GM21390 (cell line): ENCODE data around the gene TNIK.

Experiments used
- ATAC-seq: cut with Tn5 transposase; IDR thresholded peaks from one replicate; pipeline ENCODE4 v1.9.1; 2021; ENCODE audit not compliant: unreplicated experiment

Gene TNIK

DNA sequence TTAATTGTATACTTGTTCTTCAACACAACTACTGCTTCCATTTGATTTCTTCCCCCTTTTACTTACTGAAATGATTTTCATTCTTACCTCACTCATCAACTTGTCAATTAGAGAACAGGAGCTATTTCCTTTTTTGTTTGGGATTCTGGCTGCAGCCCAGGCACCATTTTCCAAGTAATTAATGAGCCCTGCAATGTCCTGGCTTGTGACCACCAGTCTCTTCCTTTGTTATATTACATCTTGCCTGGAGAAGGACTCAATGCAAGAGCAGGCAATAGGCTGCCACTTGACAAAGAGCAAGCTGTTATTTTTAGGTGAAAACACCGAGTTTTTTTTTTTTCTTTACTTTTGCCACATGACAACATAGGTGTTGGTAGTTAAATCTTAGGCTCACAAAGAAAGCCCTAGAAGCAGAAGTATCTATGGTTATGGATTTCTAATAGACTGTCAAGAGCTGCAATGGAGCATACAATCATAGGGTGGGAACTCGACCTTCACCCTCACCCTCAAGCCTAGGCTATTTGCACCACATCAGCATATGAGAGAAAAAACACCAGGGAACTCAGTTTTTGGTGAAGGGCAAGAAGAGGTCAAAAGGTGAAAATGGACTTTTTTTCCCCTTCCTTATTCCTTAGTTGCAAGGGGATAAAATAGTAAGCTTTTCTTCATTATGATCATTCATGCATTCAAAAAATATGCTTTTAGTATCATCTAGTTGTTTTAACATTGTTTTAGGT lies 114.9 kb downstream of the TNIK start:
- ATAC-seq, result no peak

DNA sequence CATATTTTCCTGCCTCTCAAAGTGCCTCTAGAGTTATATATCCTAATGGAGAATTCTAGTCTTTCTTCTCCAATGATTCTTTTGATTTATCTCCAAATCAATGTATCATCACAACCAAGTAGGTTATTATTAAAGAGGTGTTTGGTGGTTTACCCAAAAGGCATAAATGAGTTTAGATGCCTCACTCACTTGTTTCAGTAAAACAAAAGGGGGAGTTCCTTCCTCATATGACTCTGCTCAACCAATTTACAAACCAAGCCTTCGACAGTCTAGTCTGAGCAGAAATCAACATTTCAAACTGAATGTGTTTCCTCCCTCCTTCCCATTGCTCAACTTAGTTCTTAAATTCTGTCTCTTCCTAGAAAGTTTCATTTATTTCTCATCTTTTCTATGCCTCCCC lies 116.5 kb downstream of the TNIK start:
- no peak for ATAC-seq

DNA sequence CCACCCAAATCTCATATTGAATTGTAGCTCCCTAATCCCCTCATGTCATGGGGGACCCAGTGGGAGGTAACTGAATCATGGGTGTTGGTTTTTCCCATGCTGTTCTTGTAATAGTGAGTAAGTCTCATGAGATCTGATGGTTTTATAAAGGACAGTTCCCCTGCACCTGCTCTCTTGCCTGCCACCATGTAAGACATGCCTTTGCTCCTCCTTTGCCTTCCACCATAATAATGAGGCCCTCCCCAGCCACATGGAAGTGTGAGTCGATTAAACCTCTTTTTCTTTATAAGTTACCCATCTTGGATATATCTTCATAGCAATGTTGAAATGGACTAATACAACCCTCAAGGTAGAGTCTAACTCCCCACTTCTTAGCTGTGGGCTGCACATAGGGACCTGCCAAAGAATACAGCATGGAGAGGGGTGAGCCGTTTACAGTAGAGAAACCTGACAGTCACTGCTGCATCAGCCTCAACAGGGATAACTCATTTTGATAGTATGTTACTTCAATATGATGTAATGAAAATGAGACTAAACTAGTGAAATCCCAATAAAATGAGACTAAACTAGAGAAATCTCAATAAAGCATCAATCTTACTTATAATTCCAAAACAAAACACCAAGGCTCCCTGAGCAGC lies 117.3 kb downstream of the TNIK start:
- ATAC-seq, result no peak

DNA sequence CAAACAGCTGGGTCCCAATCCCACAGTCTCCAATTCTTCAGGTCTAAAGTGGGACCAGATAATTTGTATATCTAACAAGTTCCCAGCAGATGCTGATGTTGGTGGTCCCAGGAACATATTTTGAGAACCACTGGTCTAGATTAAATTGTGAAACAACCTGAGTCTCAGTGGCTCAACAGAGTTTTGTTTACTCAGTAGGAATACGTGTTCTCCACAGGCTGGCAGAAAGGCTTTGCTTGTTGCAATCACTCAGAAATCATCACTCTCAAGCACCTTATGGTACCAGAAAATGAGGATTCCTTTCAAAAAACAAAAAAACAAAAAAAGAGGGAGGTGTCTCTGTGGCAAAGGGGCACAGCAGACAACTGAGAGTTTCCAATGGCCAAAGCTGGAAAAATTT lies 118.0 kb downstream of the TNIK start:
- ATAC-seq, result no peak

DNA sequence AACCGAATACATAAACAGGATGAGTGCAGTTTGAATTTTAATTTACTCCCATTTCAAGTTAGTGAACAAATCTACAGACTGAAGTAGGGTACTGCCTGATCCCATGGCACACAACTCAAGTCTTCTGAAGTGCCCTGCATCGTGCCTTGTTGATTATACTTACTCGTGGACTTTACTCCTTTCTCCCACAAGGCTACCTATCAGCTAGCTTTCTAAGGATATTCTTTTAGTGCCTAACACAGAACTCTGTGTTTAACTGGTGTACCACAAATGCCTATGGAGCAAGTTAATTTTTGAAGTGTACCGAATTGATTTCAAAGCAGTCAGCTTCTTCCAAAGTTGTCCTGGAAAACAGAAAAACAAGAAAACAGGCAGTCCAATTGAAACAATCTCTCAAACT lies 119.8 kb downstream of the TNIK start:
- no peak for ATAC-seq

DNA sequence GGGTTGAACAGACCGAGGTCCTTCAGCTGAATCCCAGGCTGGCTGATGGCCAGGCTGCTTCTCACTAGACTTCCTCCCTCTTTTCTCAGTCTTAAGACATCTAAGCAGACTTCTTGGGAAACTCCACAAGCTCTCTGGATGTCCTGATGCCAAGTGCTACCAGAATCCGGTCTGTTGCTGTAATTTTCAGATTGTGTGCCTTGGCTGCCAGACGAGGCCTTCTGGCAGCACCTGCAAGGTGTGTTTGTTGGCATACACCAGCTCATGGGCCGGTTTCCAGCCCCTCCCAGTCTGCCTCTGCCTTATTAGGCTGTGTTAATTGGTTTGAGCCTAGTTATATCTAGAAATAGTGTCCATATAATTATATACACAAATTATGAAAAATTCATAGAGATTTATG lies 120.6 kb downstream of the TNIK start:
- ATAC-seq, result no peak

DNA sequence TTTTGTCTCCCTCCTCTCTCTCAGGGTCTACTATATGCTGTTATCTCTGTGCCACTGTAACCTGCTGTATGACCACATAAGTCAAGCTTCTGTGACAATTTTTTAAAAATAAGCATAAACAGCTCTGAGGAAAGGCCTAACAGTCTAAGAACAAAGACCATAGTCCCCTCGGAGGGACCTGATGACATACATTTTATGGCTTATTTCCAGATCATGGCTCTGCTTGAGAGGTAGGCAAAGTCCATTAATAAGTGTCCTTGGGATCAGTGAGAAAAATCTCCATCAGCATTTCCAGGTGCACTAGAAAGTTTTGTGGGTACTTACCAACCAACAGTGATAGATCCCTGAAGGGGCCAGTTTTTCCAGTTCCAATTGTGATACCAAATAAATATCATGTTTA lies 123.8 kb downstream of the TNIK start:
- ATAC-seq, result no peak

DNA sequence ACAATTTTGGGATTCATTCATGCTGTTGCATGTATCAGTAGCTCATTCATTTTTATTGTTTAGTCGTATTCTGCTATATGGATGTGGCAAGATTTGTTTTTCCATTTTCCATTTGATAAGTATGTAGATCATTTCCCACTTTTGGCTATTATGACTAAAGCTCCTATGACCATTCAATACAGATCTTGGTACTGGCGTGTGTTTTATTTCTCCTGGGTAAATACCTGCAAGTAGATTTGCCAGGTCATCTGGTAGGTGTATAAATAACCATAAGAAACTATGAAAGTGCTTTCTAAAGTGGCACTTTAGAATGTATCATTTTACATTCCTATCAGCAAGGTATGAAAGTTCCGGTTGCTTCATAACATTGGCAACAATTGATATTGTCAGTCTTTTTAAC lies 124.6 kb downstream of the TNIK start:
- no peak for ATAC-seq

DNA sequence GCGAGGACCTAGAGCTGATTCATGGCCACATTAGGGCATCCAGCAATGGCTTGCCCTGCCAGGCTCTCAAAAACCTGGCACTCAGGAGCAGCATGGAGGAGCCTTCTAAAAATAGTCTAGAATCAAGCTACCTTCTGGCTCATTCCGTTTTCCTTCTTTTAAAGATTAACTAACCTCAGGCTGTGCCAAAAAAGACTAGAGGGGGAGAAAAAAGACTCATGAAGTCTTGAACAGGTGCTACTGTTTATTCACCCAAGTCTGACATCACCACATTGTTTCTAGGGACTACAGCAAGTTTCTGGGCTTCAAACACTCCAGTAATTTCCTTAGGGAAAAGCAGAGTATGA lies 125.8 kb downstream of the TNIK start:
- ATAC-seq, result no peak

DNA sequence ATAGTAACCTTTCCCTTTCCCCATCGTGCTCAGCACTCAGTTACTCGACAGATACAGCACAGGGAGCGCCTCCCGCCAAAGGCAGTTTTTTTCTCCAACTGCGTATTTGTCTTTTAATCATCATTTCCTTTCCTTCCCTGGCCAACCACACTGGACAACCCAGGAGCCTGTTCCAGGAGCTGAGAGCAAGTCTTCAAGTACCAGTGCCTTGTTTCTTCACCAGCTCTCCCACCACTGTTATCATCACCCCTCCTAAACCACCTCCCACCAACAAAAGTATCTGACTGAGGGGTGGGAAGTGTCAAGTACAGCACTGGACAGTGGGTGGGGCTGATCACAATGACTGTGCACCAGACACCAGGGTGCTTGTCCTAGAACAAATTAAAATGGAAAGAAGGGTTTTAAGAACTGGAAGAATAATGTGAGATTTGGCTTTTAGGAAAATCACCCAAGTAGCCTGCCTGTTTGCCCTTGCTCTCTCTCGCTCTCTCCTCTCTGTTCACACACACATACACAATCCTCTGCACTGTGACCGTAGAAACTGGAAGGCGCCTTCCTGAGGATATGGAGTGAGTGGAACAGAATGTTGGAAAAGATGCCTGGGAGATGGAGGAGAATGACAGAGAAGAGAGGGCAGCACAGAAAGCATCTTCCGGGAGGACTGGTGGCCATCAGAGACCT lies 126.3 kb downstream of the TNIK start:
- ATAC-seq, result no peak

DNA sequence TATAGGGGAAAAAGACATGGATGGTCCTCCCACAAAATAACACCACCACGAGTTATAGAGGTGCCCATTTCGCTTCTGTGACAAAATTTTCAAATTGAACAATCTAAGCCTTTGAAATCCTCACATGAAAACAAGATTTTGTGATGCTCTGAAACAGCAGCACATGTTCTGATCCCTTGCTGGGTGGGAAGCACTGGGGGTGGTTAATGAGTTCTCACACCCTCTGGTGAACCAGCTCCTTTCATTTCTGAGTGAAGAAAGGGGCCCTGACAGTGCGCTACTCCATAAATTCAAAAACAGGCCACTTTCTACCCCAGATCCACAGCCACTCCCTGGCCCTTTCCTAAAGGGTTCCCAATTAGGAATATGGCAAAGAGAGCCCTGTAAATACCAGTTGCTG lies 129.3 kb downstream of the TNIK start:
- no peak for ATAC-seq

DNA sequence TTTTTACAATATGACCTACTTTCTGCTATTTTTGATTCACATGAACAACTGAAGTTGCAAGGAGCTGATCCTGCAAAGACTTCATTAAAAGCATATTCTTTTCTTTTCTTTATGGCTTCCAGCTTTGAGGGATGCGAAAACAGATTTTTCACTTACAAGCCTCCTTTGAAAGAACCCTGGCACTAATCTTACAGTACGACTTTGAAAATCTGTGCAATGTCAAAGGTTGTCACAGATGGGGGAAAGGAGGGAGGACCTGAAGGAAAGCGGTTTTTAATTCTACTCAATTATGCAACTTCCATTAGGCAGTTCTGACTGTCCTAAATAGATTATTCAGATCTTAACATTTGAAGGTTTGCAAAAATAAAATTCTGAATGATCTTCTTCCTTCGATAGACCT lies 130.5 kb downstream of the TNIK start:
- no peak for ATAC-seq

DNA sequence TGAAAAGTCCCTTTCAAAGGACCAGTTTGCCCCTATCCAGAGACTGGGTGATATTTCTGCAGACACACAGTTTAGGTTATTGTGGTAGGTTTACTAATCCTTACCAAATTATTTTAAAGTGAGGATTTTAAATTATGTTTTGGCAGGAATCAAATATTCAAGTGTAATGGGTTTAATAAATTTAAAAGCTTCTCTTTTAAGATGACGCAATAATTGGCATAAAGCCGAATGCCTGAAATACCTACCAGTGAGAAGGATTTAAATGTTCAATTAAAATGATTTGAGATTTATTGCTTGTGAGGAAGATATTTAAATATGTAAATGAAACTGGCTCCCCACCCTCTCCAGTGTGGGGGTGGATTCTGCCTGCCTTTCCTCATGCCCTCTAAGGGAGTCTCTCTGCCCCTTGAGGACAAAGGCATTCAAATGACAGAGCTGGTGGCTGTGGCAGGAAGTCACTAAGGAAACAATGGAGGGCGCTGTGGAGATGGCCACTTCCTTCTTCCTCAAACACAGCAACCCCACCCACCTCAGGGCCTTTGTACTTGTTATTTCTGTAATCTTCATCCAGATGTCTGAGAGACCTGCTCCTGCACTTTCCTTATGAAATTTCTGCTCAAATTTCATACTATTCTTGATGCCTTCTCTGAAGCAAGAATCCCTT lies 131.7 kb downstream of the TNIK start:
- no peak for ATAC-seq

DNA sequence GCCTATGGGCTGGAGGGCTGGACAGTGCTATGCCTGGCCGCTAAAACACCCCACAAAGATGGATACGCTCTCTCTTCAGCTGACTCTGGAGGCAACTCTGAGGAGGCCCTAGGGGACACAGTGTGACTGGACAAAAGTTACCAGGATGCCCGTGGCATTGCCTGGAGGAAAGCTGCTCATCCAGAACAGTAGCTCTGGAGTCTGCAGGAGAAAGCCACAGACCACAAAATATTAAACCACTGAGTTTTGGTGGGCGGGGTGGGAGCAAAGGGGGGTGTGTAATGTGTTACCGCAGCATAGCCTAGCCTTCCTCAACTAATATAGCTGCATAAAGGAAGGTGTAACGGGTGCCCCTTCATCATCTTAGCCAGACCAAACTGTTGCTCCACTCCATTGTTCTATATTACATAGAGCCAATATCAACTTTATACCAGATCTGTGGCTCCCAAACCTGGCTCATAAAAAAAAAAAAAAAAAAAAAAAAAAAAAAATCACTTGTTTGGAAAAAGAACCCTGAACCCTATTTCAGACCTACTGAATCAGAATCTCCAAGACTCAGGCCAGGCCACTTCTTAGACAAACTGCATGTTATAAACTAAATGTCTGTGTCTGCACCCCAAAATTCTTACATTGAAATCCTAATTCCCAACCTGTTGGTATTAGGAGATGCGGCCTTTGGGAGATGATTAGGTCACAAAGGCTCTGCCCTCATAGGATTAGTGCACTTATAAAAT lies 132.6 kb downstream of the TNIK start:
- no peak for ATAC-seq

DNA sequence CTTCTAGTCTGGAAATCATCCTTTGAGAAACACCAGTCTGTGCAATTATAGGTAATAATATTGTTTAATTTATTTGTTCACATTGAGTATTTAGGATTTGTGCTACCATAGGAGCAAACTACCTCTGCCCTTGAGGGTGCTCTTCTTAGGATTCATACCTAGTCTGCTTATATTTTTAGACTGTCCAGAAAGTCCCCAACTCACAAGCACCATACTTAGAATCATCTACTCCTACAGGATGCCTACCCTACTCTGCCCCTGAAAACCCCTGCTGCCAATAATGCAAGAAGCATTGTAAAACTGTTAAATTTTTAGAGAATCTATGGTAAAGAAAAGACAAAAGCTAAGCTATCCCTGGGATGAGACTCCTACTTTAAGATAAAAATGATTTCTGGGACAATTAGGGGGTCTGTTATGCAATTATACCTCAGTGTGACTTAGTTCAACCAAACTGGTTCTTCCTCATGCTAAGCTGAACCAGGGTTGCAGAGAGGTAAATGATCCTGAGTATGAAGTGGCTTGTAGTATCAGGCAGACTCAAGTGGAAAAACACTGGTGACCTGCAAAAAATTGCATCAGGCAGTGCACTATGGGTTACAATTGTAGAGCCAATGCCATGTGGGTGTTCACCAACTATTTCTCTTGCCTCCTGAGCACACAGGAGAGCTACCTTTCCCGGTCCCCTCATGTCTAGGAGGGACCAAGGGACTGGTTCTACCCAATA lies 133.3 kb downstream of the TNIK start:
- ATAC-seq, result no peak

DNA sequence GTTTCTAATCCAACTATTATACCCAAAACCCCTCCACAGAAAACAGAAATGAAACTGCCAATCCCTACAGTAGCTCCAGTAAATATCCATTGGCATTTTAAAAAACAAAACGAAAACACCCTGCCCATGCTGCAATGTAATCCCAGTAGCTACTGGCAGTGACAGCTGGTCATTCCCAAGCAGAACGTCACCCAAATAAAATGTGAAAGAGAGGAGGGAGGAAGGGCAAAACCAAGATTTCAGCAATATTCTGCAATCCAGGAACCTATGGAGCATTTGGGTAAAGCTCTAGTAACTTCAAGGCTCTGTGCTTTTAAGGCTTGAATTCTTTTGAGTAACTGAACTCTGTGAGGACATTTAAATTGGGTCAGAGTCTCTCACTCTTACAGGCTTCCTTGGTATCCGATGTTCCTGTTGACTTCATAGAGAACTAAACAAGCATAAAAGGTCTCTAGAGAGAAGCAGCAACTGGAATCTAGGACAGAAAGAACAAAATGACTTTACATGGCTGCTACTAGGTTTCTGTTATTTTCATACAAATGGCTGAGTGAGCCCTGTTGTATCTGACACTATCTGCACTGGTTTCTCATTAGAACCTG lies 136.2 kb downstream of the TNIK start:
- no peak for ATAC-seq

DNA sequence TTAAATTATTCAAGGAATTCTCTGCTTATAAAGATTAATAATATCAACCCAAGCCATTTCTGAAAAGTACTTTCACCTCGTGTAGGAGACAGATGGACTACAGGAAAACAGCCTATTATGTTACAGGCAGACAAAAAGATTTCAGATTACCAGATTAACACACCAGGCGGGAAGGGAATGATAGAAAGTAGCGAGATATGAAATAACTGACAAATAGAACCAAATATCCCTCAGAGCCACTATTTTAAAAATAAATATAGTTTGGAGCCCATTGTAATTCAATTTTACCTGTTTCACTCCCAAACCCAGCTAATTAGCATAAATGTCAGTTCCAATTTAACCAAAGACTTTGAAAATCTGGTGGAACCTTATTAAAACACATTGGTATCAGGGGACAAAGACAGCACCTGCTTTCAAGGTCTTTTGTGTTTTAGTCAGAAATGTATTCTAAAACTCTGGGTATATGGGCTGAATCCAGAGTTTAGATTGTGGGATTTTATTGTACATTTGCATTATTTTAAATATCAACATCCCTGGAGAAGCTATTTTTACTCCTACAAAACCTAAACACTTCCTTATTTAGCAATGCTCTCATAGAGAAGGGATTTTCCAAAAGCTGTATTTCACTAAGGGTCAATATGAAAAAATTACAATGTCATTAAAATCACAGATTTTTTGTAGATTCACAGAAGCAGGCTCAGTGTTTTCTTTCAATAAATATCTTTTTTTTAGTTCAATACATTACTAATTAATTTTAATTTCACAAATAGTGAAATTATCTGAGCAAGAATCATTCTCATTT lies 138.4 kb downstream of the TNIK start:
- ATAC-seq, result no peak

DNA sequence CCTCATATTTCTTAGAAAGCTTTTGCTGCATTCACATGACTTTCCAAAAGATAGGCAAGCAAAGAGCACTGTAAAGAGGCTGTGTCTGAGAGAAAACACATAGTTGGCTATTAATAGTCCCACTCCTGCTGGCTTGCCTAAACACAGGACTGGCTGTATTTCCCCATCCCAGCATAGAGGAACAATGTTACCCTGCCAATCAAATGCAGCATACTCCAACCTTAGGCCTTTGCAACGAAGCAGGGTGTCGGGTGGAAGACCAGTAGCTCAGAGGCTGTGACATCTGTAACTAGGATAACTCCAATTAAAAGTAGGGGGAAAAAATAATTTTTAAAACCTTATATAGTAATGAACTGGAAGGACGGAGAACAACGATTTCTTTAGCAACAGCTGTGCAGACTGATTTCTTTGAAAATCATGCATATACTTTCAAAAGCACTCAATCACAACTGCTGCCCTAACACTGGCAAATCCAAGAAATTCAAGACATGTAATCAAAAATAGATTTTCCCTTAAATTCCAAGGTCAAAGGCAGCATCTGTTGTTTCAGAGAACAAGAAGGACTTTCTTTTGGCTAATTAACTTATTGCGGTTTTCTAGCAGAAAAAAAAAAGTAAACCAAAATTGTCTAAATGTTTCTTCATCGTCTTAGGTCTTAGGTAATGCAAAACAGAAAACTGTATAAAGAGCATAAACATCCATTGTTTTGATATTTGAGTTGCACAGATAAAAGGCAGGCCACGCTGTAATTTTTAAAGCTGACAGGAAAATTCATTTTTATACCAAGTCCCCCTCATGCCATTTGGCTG lies 139.3 kb downstream of the TNIK start:
- no peak for ATAC-seq

DNA sequence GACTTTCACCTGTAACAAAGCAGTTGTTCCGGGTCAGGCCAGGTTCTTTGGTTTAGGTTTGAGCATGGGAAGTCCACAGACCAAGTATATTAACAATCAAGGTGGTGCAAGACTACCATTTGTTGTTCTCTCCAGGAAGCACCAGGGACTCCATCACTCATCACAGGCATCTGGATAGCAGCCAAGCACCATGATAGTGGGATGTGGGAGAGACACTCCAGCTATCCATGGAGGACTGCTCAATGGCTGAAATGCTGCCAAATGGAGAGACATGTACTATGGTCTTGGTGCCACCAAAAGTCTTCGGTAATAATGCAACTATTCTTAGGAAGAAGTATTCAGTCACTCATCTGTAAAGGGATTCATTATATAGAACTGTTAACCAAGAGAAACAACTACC lies 143.0 kb downstream of the TNIK start:
- ATAC-seq, result no peak
